ENCODE results near the gene LIAS. TPM values are rescaled to one million over a fixed set of nuclear protein-coding genes. Genes with fewer than 3 reads are reported as not detected.

LIAS gene
- total RNA-seq, 1 experiment from 2014 or later: 23.5 TPM

DNA sequence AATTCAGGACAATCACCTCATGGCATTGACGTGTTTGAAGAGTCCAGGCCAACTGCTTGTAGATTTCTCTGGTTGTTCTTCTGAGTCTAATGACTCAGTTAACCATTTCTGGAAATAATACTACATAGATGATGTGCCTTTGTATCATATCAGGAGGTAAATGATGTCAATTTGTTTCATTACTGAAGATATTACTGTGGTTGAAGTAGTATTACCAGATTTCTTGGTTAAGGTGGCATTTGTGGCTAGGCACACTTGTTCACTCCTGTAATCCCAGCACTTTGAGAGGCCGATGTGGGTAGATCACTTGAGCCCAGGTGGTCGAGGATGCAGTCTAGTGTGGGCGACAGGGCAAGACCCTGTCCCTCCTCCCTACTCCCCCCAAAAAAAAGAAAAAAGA lies 15.9 kb upstream of the LIAS start (continued):
- TF ChIP-seq YY1 (IDR thresholded peaks at IDR 0.05; ENCODE audit: extremely low read depth, insufficient replicate concordance, low read depth, low read length) (no peak), EZH2phosphoT487 (IDR thresholded peaks at IDR 0.05; ENCODE audit: borderline replicate concordance) (no peak), RAD21 (IDR thresholded peaks at IDR 0.05; ENCODE audit: low read depth) (no peak), JUND (IDR thresholded peaks at IDR 0.05) (no peak)

DNA sequence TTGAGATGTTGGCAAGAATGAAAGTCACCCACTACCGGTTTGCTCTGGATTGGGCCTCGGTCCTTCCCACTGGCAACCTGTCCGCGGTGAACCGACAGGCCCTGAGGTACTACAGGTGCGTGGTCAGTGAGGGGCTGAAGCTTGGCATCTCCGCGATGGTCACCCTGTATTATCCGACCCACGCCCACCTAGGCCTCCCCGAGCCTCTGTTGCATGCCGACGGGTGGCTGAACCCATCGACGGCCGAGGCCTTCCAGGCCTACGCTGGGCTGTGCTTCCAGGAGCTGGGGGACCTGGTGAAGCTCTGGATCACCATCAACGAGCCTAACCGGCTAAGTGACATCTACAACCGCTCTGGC lies 12.4 kb upstream of the LIAS start:
- peak; percentile 8; the same call in 1 of the 2 replicates for ATAC-seq
- POLR2A ChIA-PET: no interaction called here

More for the DNA sequence above, 12.4 kb upstream of the LIAS start:
- CTCF ChIA-PET: no interaction called here
- intact Hi-C loops (cut with micrococcal nuclease): no loop called here
- Histone ChIP-seq H3K4me3 (replicated peaks in 1 of 2; ENCODE audit: low read depth in 1 of 2, low read length in 2 of 2) (no peak overlapping the region), H3K9me2 (ENCODE audit: insufficient read depth) (no peaks in the 10 kb centered on the region), H3K4me2 (ENCODE audit: low read length) (no peak overlapping the region), H3K27ac (ENCODE audit: low read depth, low read length) (no peak overlapping the region), H2AFZ (ENCODE audit: low read depth, low read length, poor library complexity, severe bottlenecking) (no peak overlapping the region), H3K9me3 (ENCODE audit: control insufficient read depth in 1 of 2, insufficient read depth in 1 of 2, low read depth in 1 of 2, low read length in 2 of 2) (no peaks in the 10 kb centered on the region), H3K4me1 (ENCODE audit: control insufficient read depth in 1 of 2, insufficient read depth in 2 of 2, low read length in 2 of 2) (no peaks in the 10 kb centered on the region), H4K20me1 (ENCODE audit: insufficient read depth) (peaks cover 18% of the 10 kb centered on the region; the same call in 1 of the 2 replicates), H3K9ac (ENCODE audit: low read length) (no peak overlapping the region), H3K36me3 (ENCODE audit: control insufficient read depth in 1 of 2, insufficient read depth in 2 of 2, low read length in 2 of 2) (peaks cover 2 to 8% of the 10 kb centered on the region in 2 experiments), H3K79me2 (ENCODE audit: insufficient read depth, low read length) (no peaks in the 10 kb centered on the region; the same call in 1 of the 2 replicates), H3K27me3 (ENCODE audit: insufficient read depth, low read length) (no peaks in the 10 kb centered on the region)
- RAD21 ChIA-PET (ENCODE audit: low non-redundant PET in 1 of 2, low total read pairs in 2 of 2, uncharacterized antibody in 2 of 2, unreplicated experiment in 2 of 2): interaction anchor here in 1 of 2 experiments (0.6 kb wide), 1 partner anchor 234 kb away, joined by 5 read pairs; no protein-coding TSS in a partner anchor
- BruUV-seq (replicated peaks): no TSS peak
- no peak for DNase-seq (ENCODE audit: low read depth, low spot score)
- TF ChIP-seq POLR2A (IDR thresholded peaks at IDR 0.05; ENCODE audit: borderline replicate concordance, extremely low read depth, insufficient read depth, insufficient read length) (no peak), ELF1 (IDR thresholded peaks at IDR 0.05; ENCODE audit: borderline replicate concordance, low read depth) (no peak), SRF (IDR thresholded peaks at IDR 0.05; ENCODE audit: low read depth) (no peak), ZBTB33 (IDR thresholded peaks at IDR 0.05; ENCODE audit: extremely low read depth, insufficient replicate concordance, low read length) (no peak), YY1 (IDR thresholded peaks at IDR 0.05; ENCODE audit: extremely low read depth, insufficient replicate concordance, low read depth, low read length) (no peak), TCF7L2 (IDR thresholded peaks at IDR 0.05; ENCODE audit: borderline replicate concordance, extremely low read depth, insufficient read depth, insufficient read length) (no peak), FOSL1 (IDR thresholded peaks at IDR 0.05; ENCODE audit: low read depth) (no peak), ZNF274 (IDR thresholded peaks at IDR 0.05; ENCODE audit: low read depth, low read length) (no peak), ZFX (IDR thresholded peaks at IDR 0.05) (no peak), SIN3A (IDR thresholded peaks at IDR 0.05; ENCODE audit: low read depth) (no peak), JUND (IDR thresholded peaks at IDR 0.05) (no peak), POLR2AphosphoS5 (IDR thresholded peaks at IDR 0.05; ENCODE audit: low read depth, low read length) (no peak), CEBPB (IDR thresholded peaks at IDR 0.05; ENCODE audit: low read depth) (no peak), EZH2phosphoT487 (IDR thresholded peaks at IDR 0.05; ENCODE audit: borderline replicate concordance) (no peak)
- TF ChIP-seq, protein P1, sequence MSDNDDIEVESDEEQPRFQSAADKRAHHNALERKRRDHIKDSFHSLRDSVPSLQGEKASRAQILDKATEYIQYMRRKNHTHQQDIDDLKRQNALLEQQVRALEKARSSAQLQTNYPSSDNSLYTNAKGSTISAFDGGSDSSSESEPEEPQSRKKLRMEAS (IDR thresholded peaks at IDR 0.05): no peak
- TF ChIP-seq, protein P2, sequence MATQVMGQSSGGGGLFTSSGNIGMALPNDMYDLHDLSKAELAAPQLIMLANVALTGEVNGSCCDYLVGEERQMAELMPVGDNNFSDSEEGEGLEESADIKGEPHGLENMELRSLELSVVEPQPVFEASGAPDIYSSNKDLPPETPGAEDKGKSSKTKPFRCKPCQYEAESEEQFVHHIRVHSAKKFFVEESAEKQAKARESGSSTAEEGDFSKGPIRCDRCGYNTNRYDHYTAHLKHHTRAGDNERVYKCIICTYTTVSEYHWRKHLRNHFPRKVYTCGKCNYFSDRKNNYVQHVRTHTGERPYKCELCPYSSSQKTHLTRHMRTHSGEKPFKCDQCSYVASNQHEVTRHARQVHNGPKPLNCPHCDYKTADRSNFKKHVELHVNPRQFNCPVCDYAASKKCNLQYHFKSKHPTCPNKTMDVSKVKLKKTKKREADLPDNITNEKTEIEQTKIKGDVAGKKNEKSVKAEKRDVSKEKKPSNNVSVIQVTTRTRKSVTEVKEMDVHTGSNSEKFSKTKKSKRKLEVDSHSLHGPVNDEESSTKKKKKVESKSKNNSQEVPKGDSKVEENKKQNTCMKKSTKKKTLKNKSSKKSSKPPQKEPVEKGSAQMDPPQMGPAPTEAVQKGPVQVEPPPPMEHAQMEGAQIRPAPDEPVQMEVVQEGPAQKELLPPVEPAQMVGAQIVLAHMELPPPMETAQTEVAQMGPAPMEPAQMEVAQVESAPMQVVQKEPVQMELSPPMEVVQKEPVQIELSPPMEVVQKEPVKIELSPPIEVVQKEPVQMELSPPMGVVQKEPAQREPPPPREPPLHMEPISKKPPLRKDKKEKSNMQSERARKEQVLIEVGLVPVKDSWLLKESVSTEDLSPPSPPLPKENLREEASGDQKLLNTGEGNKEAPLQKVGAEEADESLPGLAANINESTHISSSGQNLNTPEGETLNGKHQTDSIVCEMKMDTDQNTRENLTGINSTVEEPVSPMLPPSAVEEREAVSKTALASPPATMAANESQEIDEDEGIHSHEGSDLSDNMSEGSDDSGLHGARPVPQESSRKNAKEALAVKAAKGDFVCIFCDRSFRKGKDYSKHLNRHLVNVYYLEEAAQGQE (IDR thresholded peaks at IDR 0.05; ENCODE audit: low read depth): no peak
- TF ChIP-seq, protein P3, sequence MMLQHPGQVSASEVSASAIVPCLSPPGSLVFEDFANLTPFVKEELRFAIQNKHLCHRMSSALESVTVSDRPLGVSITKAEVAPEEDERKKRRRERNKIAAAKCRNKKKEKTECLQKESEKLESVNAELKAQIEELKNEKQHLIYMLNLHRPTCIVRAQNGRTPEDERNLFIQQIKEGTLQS (IDR thresholded peaks at IDR 0.05): no peak
